GM10266 (cell line): Measurements from ENCODE around the gene CCNJ.
"Not testable (repeated sequence)": the region's sequence is repeated elsewhere in the genome, so short reads cannot be mapped to it uniquely, and the experiment has no call there.

ENCODE experiments used
- DNase-seq: peaks from one replicate; pipeline ENCODE4 v3.0.0; 2012; ENCODE audit errors: extremely low spot score
- TF ChIP-seq, protein P1 (sequence below): IDR thresholded peaks from 2 replicates; pipeline ENCODE4 v1.5.1; 2012; ENCODE audit warnings: mild to moderate bottlenecking, low read depth; ENCODE audit not compliant: control insufficient read depth, insufficient read depth; ENCODE audit errors: missing control alignments

CCNJ gene

GRCh38 chr10:96044736-96045135 is 1.4 kb downstream of the CCNJ start:
- TF ChIP-seq, protein P1, sequence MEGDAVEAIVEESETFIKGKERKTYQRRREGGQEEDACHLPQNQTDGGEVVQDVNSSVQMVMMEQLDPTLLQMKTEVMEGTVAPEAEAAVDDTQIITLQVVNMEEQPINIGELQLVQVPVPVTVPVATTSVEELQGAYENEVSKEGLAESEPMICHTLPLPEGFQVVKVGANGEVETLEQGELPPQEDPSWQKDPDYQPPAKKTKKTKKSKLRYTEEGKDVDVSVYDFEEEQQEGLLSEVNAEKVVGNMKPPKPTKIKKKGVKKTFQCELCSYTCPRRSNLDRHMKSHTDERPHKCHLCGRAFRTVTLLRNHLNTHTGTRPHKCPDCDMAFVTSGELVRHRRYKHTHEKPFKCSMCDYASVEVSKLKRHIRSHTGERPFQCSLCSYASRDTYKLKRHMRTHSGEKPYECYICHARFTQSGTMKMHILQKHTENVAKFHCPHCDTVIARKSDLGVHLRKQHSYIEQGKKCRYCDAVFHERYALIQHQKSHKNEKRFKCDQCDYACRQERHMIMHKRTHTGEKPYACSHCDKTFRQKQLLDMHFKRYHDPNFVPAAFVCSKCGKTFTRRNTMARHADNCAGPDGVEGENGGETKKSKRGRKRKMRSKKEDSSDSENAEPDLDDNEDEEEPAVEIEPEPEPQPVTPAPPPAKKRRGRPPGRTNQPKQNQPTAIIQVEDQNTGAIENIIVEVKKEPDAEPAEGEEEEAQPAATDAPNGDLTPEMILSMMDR: no peak
- DNase-seq: no peak

- TF ChIP-seq, protein P1: no peak
- no peak for DNase-seq
Observed at GRCh38 chr10:96046546-96046945, 3.2 kb downstream of the CCNJ start.

- no peak for DNase-seq
- TF ChIP-seq, protein P1: peak; percentile 17
Observed at GRCh38 chr10:96047004-96047649, 3.7 kb downstream of the CCNJ start.

- not testable (repeated sequence) for DNase-seq
Observed at GRCh38 chr10:96047925-96048324, 4.5 kb downstream of the CCNJ start.

DNA sequence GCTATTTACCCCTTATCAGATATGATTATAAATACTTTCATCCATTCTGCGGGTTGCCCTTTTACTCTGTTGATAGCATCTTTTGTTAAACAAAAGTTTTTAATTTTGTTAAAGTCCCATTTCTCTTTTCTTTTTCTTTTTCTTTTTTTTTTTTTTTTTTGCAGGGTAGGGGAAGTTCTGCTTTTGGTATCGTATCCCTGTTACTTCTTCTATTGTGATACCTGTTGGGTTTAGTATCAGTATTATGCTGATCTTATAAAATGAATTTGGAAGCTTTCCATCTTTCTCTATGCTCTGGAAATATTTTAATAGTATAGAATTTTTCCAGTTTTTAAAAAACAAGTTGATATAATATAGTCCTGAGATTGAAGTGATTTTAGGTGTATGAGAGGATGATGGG is 6.0 kb downstream of the CCNJ start:
- TF ChIP-seq, protein P1: no peak
- DNase-seq: no peak

DNA sequence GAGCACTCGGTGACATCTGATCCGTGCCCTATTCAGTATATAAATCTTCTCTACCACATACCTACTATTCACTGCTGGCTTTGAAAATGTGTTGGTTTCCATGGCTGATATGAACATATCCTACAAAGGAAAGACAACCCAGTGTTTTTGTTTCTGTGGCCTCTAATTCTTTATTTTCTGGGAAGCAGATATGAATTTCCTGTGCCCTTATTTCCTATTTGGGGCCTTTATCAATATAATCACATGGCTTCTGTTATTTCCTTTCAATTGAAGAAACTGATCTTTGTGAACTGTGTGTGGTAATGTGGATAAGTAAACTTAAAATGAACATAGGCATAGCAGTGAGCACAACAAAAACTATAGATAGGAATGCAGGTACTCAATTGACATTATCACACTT is 10.6 kb downstream of the CCNJ start:
- no peak for DNase-seq
- TF ChIP-seq, protein P1: no peak

DNA sequence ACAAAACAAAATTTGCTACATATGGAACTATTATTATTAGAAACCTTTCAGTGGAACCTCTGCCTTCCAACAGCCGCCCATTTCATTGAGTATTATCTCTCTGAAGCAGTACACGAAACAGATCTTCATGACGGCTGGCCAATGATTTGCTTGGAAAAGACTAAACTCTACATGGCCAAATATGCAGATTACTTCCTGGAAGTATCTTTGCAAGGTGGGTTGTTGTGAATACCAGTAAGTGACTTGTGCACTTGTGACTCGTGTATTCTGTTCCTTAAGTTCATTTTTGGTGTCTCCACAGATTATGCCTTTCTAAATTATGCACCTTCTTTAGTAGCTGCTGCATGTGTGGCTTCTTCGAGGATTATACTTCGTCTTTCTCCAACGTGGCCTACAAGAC is 13.4 kb downstream of the CCNJ start:
- no peak for DNase-seq
- TF ChIP-seq, protein P1: no peak

- DNase-seq: no peak
- TF ChIP-seq, protein P1: no peak
Observed at GRCh38 chr10:96061232-96061631, 17.8 kb downstream of the CCNJ start.
